GM19395 (cell line): ENCODE data around the gene KAZN.

Source experiments
- ATAC-seq: cut with Tn5 transposase; IDR thresholded peaks from one replicate; pipeline ENCODE4 v1.9.1; 2021; ENCODE audit warnings: mild to moderate bottlenecking, moderate library complexity; ENCODE audit not compliant: unreplicated experiment

Gene KAZN

DNA sequence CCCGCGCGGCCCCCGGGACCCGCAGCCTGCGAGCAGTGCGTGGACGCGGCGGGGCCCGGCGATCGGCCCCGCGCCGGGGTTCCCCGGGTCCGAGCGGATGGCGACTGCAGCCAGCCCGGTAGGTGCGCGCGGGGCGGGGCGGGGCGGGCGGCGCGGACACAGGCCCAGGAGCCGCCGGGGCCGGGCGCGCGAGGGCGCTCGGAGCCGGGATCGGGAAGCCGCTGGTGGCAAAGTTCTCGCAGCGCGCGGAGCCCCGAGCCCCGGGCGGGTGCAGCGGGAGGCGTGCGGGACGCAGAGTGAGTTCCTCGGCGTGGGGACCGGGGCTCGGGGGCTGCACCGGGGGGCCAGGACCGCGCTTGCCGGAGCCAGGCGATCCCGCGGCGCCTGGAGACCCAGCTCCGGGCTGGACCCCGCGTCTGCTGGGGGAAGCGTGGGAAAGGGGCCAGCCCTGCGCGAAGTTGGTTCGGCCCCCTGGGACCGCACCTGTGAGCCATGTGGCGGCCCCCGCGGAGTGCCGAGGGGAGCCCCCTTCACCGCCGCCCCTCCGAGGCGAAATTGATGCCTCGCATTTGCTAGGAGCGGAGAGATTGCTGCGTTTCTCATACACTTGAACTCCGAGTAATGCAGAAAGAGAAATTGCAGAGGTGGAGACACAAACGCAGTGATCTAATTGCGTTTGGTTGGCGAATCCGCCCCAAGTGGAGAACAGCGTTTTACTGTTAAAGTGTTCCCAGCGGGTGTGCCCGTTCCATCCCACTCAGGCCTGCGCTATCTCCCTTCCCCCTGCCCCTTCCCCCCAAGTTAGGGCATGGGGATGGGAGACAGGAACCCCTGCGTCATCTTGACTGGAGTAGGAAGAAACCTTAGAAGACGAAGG is 326.2 kb downstream of the KAZN start:
- ATAC-seq = no peak

DNA sequence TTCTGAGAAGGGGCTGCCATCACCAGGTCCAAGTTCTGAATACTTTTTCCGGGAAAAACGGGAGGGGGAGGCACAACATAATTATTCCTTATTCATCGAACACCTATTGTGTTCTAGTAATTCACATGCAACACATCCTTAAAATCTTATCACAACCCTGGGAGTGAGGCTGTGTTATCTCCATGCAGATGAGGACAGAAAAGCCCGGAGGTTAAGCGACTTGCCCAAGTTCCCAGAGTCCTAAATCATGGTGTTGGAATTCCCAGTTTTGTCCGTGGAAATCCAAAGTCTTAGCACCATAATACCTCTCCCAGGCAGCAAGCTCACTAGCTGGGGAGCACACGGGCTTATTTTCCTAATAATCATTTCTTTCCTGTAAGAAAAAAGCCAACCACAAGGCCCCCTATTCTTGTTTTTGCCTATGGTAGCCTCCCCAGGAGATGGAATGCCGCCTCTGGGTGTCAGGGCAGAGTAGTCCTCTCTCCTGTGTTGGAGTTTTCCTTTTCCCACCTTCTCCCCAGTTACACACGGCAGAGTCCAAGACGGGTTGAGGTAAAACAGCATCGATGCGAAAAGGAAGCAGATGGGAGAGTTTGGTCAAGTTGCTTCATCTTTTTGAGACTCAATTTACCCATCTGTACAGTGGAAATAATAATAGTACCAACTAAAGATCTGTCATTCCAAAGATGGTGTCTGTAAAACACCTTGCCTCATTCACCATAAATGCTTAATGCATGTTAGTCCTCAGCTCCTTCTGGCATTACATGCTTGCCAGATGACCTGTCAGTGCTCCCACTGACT is 327.1 kb downstream of the KAZN start:
- ATAC-seq = no peak

DNA sequence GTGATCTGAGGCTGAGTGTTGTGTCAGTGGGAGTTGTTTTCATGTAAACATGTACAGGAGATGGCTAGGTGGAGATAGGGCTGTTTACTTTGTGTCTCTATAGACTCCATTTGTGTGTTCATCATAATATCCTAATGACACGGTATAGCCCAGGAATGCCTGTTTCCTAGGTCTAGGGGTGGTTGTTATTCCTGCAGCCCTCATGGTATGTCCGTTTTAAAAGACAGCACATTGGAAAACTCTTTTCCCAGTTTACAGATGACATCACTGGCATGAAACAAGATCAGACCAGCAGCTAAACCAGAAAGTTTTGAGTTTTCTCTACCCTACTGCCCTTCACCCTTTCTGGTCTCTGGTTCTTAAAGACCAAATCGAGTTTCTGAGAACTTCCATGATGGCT is 327.7 kb downstream of the KAZN start:
- no peak for ATAC-seq

DNA sequence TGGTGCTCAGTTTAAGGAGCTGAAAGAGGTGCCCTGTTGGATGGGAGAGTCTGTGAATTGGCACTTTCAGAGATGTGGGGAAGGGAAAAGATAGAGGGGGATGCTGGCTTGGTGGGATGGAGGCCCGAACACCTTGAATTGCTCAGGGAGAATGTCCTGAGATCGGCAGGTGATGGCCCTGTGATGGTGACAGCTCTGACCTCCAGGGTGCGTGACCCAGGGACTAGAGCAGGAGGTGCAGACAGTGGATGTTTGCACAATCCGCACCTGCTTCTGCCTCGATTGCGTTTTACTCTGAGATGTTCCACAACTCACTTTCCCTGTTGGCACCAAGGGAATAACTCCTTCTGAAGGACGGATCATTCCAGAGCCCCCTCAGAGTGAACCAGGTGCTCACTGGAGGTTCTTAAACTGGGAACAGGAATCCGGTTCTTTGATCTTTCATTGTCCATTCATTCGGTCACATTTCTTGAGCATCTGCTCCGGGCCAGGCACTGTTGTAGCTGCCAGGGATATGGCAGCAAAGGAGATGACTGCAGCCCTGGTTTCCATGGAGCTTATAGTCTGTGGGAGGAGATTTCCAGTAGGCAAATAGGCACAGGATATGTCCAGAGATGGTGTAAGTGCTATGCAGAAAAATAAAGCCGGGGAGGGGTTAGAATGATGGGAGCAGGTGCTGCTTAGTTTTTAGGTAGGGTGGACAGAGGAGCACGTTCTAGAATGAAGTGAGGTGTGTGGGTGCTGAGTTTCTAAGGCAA is 328.5 kb downstream of the KAZN start:
- ATAC-seq = no peak

DNA sequence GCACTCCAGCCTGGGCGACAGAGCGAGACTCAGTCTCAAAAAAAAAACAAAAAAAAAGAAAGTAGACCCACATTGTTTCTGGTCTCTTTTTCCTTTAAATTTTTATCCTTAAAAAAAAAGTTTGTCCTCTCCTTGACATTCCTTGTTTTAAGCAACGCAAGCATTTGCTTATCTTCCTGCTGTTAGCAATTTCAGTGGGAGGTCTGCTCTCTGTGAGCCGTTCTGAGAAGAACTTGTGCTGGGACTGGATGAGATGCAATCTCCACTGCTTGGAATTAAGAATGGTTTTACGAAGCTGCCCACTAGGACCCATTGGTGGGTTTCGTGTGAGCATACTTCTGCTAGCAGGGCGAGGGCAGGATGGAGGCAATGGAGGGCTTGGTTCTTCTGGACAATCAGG is 329.9 kb downstream of the KAZN start:
- ATAC-seq = no peak

DNA sequence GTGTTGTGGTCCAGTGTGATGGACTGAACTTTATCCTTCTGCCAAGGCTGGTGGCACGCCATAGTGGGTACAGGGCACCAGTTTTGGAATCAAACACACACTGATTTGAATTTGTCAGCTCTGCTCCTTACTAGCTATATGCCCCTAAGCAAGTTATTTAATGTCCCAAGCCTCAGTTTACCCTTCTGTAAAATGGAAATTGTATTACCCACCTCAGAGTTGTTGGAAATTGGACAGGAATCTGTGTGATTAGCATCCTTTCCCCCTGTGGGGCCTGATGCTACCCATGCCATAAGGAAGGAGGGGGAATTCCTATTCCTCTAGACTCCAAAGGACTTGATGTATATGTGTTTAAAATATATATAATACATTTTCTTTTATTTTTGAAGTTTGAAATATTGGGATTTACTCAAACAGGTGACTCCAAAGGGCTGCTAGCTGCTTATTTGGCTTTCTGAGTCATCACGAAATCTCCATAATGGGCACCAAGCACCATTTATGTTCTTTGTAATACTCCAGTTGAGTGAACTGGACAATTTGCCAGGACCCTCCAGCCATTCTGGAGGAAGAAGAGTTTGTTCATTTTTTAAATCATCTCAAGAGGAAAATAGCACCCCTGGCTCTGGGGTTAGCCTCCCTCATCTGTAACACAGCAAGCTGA is 330.5 kb downstream of the KAZN start:
- ATAC-seq = no peak

DNA sequence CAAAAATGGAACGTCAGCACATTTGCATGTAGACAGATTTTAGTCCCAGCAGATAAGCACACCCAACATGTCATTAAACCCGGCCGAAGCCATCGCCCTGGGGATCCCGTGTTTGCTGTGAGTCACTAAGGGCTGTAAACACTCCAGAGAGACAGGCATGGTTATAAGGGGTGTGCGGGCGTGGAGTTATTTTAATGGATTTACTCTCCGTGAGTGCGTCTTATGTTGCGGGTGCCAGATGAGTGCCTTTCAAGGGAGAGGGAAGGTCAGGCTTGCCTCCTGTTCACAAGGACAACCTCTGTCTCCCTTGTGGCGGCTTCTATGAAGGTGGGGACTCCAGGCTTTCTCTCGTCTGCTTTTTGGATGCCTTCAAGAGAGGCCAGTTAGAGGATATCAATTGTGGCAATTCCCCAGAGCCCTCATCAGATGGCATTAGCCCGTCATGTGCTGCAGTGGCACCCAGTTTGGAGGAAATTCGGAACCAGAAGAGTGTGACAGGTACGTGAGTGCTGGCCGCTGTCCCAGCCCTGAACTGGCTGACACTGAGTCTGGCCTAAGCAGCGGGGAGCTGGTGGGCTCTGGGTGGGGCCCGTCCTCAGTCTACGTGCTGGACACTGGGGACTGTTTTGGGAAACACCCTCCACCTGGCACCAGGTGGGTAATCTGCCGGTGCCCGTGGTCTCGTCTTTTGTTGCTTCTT is 331.2 kb downstream of the KAZN start:
- ATAC-seq = no peak

DNA sequence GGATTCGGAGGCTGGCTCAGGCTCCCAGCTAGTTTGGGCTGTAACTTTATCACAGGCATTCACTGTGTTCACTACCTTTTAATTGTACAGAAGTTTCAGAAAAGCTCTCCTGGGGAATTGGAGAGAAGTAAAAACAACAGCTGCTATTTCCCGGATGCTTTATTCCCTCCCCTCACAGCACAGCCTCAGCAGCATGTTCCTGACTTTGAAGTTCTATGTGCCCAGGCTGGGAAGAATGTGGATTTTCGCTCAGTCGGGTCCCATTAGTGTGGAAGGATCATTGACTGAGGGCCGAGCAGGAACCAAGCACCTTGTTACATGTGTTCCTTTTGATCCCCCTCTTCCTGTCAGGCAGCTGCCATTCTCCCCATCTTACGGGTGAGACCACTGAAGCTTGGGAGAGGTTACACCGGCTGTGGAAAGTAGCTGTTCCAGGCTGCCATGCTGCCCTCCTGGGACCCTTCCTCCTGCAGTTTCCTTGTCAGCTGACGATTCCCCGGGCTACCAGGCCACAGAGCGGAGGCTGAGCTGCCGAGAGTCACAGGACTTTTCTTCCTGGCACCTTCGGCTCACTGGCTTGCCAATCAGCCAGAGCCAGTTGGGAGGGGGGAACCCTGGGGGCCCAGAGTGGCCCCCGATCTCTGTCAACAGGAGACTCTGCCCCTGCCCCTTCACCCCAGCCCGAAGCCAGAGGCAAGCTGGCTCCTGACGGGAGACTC is 331.9 kb downstream of the KAZN start:
- ATAC-seq = no peak

DNA sequence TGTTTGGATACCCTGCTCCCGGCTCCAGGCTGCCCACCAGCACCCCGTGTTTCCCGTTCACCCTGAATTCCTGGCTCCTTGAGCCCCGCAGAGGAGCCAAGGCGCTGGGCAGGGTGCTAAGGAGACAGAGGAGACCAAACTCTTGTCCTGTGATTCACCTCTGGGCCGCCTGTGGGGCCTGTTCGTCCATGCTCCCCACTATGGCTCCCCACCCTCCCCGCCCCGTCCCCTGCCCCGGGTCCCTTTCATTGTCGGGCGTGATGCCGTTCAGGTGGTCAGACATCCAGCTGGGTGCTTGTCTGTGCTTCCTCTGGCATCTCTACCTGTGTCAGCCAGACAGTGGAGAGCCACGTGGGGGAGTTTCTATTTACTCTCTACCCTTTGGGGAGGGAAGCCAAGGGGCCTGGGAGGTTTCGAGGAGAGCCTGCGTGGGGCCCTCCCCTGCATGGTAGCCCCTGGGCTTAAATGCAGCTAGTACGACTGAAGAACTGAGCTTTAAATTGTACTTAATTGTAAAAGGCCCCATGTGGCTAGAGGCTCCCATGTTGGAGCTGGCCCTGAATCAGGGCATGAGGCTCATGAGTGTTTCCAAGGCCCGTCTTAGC is 333.7 kb downstream of the KAZN start:
- no peak for ATAC-seq

DNA sequence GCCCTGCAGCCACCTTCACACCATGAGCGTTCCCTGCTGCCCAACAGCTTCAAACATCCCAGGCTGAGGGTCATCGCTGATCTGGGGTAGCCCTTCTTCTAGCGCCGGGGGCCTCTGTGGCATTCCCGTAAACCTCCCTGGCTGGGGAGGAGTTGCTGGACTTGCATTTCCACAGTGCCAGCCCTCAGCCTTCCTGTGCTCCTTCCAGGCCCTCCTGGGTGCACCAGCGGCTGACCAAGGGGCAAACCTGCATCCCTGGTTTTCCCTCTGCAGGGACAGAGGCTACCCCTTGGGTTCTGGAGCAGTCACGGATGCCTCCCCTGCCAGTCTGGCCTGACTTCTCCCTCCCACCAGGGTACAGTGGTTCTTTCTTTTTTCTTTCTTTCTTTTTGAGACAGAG is 336.4 kb downstream of the KAZN start:
- ATAC-seq = no peak

DNA sequence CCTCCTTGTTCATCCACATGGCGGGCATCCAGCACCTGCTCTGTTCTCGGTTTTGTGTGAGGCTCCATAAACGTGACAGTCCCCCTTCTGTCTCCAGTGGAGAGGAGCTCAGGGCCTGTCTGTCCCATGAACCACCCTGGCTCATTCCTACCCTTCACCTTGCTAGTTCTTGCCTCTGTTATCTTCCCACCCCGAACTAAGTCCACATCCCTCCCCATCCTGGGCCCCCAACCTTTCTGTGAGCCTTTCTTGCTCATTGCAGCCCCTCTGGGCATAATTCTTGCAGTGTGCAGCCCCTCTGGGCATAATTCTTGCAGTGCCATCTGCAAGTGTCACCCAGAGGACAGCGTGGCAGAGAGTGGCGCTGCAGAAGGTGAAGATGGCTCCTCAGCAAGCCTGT is 338.3 kb downstream of the KAZN start:
- ATAC-seq = no peak

DNA sequence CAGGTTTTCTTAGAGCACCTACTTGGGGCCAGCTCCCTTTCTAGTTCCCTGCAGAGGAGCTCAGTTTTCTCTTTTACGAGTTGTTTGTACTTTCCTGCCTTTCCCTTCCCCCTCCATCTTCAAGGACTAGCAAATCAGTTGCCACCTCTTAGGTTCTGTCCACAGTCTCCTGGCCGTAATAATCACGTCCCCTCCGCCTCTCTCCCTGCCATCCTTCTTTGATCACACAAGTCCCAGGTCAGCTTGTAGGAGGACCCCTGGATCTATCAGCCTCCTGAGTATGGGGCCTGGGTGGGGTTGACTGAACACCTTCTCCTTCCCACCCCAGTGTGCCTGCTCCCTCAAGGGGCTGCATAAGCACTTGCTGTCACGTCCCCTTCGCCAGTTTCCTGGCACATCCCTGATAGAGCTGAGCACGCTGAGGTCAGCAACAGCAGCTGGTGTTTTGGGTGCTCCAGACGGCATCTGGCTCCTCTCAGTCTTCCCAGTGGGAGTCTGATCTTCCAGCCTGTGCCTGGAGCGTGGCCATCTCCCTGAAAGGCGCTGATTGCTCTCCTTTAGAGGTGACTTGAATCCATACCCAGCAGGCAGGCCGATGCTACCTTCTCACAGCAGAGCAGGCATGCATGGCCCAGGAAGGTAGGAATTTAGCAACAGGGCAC is 338.9 kb downstream of the KAZN start:
- no peak for ATAC-seq

DNA sequence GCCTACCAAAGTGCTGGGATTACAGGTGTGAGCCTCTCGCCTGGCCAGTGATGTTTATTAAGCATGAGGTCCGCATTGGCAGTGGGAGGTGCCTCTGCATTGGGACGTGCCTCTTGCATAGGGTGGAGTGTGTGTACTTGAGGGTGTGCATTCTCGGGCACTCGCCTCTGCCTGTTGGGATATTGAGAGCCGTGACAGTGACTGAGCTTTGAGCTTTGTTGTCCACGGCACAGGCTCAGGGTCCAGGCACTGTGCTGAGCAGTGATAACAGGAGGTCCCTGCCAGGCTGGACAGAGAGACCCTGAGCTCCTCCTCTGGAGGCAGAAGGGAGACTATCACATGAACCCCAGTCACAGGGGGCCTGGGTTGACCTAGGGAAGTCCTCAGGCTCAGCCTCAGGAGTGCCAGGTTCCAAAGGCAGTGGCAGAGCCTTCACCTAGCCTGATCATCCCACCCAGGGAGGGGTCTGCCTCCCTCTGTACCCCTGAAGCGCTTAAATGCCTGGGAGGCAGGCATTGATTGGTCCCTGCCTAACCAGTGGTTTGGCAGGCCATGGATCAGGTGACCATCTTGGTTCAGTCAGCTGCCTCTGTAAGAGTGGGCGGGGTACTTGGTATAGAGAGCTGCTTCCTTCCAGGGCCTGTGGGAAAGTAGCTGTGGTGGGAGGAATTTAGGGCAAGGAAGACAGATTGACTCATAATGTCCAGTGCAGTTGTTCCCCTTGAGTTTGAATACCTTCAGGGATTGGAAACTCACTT is 341.2 kb downstream of the KAZN start:
- no peak for ATAC-seq

DNA sequence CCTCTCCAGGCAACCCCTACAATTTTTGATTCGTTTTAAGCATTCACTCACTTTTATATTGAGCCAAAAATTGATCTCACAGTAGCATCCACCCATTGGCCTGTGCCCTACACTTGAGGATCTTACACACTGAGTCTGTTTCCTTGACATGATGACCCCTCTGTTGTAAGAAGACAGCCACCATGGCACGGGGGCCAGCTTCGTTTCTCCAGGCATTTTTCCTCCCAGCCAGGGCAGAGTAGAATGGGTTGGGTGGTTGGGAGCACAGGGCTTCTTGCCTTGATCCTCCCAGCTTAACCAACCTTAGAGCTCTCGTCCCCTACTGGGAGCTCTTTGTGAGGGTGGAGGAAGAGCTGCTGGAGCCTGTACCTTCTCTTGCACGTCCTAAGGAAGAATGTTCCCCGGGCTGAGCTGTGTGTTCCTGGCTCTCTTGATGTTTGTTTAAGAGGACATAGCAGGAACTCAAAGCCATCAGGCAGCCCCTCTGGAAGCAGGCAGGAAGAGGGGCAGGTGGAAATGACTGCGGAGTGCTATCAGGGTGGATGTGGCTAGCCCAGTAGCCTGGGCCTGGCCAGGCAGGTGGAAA is 341.9 kb downstream of the KAZN start:
- ATAC-seq = no peak

DNA sequence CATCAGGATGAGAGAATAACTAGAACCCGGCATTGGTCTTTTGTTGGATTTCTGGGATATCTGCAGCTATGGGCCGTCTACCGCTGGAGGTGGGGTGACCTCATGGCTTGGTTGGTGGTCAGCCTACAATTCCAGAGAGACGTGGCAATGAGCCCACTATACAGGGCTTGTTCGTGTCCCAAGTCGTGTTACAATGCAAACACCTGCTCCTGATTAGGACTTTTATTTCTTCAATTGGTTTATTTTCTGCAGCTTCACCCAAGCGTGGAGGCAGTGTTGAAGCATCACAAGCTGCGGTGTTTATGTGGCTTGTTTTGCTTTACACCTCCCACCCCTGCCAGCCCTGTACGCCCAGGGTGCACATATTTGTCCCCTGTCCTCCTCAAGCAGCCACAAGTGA is 343.4 kb downstream of the KAZN start:
- ATAC-seq = no peak

DNA sequence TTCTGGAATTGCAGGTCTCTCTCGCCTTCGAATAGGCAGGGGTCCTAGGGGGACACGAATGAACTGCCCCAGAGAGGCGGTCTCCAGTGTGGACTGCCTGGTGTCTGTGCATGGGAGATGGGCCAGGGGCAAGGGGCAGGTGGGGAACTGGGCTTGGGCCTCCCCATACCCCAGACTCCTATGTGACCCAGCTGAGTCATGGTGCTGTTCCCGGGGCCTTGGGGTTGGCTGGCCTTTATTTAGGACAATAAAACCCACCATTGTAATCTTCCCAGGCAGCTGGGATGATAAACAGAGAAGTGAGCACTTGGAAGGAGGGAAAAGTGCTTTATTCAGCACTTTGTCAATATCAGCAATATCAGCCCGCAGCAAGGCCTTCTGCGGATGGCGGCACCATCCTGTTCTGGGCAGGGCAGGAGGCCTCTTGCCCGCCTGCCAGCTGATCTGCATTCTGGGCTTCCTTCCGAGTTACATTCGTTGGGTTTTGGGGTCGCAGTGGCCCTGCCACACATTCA is 346.0 kb downstream of the KAZN start:
- ATAC-seq = no peak
